PC-3 (cell line): Measurements from ENCODE around the gene SLC22A2. TPM values are rescaled to one million over a fixed set of nuclear protein-coding genes. Genes with fewer than 3 reads are reported as not detected.

Source experiments
- ATAC-seq: fragments of 200-7000 bp; cut with Tn5 transposase; 2 replicates; pipeline ENCODE4 v1.9.1; 2020; ENCODE audit warnings: mild to moderate bottlenecking, moderate library complexity
- BruUV-seq: library from RNA; stranded (reverse); fragments of 400-500 nt; replicated peaks from 2 replicates; lab custom pipeline; 2021; lab: Mats Ljungman, UMichigan
- CTCF ChIA-PET: fragments of 300-600 bp; sonication (Branson Sonifier 250); formaldehyde crosslinking; loops from one replicate; lab custom pipeline; 2022; ENCODE audit warnings: antibody characterized with exemption; lab: Charles Lee
- POLR2A ChIA-PET: fragments of 300-600 bp; sonication (Branson Sonifier 250); formaldehyde crosslinking; loops from one replicate; lab custom pipeline; 2022; ENCODE audit warnings: antibody characterized with exemption; ENCODE audit not compliant: unreplicated experiment; lab: Charles Lee
- DNase-seq: peaks from one replicate; pipeline ENCODE4 v3.0.0-alpha.2; 2015
- H2AFZ ChIP-seq: fragments of 300-600 bp; sonication (generic); 2 replicates; pipeline ENCODE4 v1.6.0; 2016; ENCODE audit warnings: antibody characterized with exemption, low read length
- H3F3A ChIP-seq: fragments of 300-600 bp; sonication (generic); one replicate; pipeline ENCODE4 v1.6.0; 2017; ENCODE audit warnings: antibody characterized with exemption, low read length, control low read depth, mild to moderate bottlenecking; ENCODE audit not compliant: unreplicated experiment
- H3K27ac ChIP-seq: fragments of 300-600 bp; sonication (generic); 2 replicates; pipeline ENCODE4 v1.5.1; 2016; ENCODE audit warnings: mild to moderate bottlenecking, low read length
- H3K27me3 ChIP-seq: fragments of 300-600 bp; sonication (generic); 2 replicates; pipeline ENCODE4 v1.6.1; 2016; ENCODE audit warnings: low read length, mixed read lengths
- H3K36me3 ChIP-seq: fragments of 300-600 bp; sonication (generic); 2 replicates; pipeline ENCODE4 v1.6.1; 2016; ENCODE audit warnings: low read depth, mixed run types, low read length, mixed read lengths
- H3K4me1 ChIP-seq: fragments of 300-600 bp; sonication (generic); 2 replicates; pipeline ENCODE4 v1.5.1; 2016; ENCODE audit warnings: low read length; ENCODE audit not compliant: insufficient read depth
- H3K4me2 ChIP-seq: fragments of 300-600 bp; sonication (generic); 2 replicates; pipeline ENCODE4 v1.6.0; 2016; ENCODE audit warnings: low read length
- H3K4me3 ChIP-seq: fragments of 300-600 bp; sonication (generic); 2 replicates; pipeline ENCODE4 v1.5.1; 2016; ENCODE audit warnings: mild to moderate bottlenecking, low read length, mixed read lengths
- H3K79me2 ChIP-seq: fragments of 300-600 bp; sonication (generic); 2 replicates; pipeline ENCODE4 v1.6.1; 2017; ENCODE audit warnings: low read length, mixed read lengths
- H3K9ac ChIP-seq: fragments of 300-600 bp; sonication (generic); 2 replicates; pipeline ENCODE4 v1.6.0; 2016; ENCODE audit warnings: mild to moderate bottlenecking, low read length
- H3K9me2 ChIP-seq: fragments of 300-600 bp; sonication (generic); replicated peaks from 2 replicates; pipeline ENCODE4 v1.6.1; 2016; ENCODE audit warnings: mixed run types, low read length, mixed read lengths
- H3K9me3 ChIP-seq: fragments of 300-600 bp; sonication (generic); 2 replicates; pipeline ENCODE4 v1.6.1; 2016; ENCODE audit warnings: low read length, mixed read lengths
- H4K20me1 ChIP-seq: fragments of 300-600 bp; sonication (generic); 2 replicates; pipeline ENCODE4 v1.6.1; 2016; ENCODE audit warnings: low read length, mixed read lengths
- EZH2 ChIP-seq: fragments of 300-600 bp; sonication (generic); IDR thresholded peaks from one replicate; pipeline ENCODE4 v1.6.1; 2017; ENCODE audit warnings: antibody characterized with exemption, mild to moderate bottlenecking, low read length; ENCODE audit not compliant: unreplicated experiment
- EZH2phosphoT487 ChIP-seq: fragments of 300-600 bp; sonication (generic); IDR thresholded peaks from 2 replicates; pipeline ENCODE4 v1.6.1; 2018; ENCODE audit warnings: mild to moderate bottlenecking, antibody characterized with exemption, low read length, borderline replicate concordance
- intact Hi-C: fragments of 100-400 bp; cut with micrococcal nuclease; formaldehyde crosslinking; loops from 2 replicates; pipeline ENCODE4 v1.9.0; 2023
- total RNA-seq: library from RNA; depleted of rRNA; stranded (reverse); fragments of >200 nt; gene quantifications from 2 replicates; pipeline ENCODE4 v1.2.3, GENCODE V29; 2014
- TF ChIP-seq, protein P1 (sequence below): fragments of 300-600 bp; sonication (generic); conservative IDR thresholded peaks from 2 replicates; pipeline ENCODE4 v1.5.1; 2017; ENCODE audit warnings: antibody characterized with exemption, low read depth, mild to moderate bottlenecking, low read length

SLC22A2 gene
- total RNA-seq, 1 experiment from 2014 or later: not detected

DNA sequence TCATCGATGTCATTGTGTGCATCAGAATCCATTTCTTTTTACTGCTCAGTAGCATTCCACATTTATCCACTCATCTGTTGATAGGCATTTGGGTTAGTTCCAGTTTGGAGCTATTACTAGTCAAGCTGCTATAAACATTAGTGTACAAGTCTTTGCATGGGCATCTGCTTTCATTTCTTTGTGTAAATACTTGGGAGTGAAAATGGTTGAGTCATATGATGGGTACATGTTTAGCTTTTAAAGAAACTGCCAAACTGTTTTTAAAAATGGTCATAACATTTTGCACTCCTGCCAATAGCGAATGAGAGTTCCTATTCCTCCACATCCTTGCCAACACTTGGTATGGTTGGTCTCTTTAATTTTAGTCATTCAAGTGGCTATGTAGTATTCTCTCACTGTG lies 21.2 kb upstream of the SLC22A2 start:
- Histone ChIP-seq H3K9me3 (no peaks in the 10 kb centered on the region; the same call in 1 of the 2 replicates), H2AFZ (no peak overlapping the region), H3K4me3 (no peak overlapping the region), H3K79me2 (no peaks in the 10 kb centered on the region), H3K27me3 (no peaks in the 10 kb centered on the region), H3K9ac (peak overlapping the region; percentile 2; the same call in 1 of the 2 replicates), H3K4me1 (peaks cover 13% of the 10 kb centered on the region), H3K4me2 (peak overlapping the region; percentile 28), H3K9me2 (no peaks in the 10 kb centered on the region), H3K36me3 (no peaks in the 10 kb centered on the region), H3F3A (no peaks in the 10 kb centered on the region), H3K27ac (peak overlapping the region; percentile 76), H4K20me1 (no peaks in the 10 kb centered on the region)
- DNase-seq (peak; percentile 87), ATAC-seq (peak; percentile 94)
- TF ChIP-seq EZH2phosphoT487: no peak
- TF ChIP-seq EZH2: no peak
- TF ChIP-seq, protein P1, sequence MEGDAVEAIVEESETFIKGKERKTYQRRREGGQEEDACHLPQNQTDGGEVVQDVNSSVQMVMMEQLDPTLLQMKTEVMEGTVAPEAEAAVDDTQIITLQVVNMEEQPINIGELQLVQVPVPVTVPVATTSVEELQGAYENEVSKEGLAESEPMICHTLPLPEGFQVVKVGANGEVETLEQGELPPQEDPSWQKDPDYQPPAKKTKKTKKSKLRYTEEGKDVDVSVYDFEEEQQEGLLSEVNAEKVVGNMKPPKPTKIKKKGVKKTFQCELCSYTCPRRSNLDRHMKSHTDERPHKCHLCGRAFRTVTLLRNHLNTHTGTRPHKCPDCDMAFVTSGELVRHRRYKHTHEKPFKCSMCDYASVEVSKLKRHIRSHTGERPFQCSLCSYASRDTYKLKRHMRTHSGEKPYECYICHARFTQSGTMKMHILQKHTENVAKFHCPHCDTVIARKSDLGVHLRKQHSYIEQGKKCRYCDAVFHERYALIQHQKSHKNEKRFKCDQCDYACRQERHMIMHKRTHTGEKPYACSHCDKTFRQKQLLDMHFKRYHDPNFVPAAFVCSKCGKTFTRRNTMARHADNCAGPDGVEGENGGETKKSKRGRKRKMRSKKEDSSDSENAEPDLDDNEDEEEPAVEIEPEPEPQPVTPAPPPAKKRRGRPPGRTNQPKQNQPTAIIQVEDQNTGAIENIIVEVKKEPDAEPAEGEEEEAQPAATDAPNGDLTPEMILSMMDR: no peak
- POLR2A ChIA-PET: no interaction called here
- intact Hi-C loops: no loop called here
- CTCF ChIA-PET: no interaction called here
- no TSS peak for BruUV-seq

- Histone ChIP-seq H3K4me3 (no peak overlapping the region), H3K27me3 (no peaks in the 10 kb centered on the region), H3K9ac (peak overlapping the region; percentile 2; the same call in 1 of the 2 replicates), H2AFZ (no peak overlapping the region), H3F3A (no peaks in the 10 kb centered on the region), H3K4me2 (peak overlapping the region; percentile 28; the same call in 1 of the 2 replicates), H3K9me2 (no peaks in the 10 kb centered on the region), H3K27ac (peak overlapping the region; percentile 76), H4K20me1 (no peaks in the 10 kb centered on the region), H3K79me2 (no peaks in the 10 kb centered on the region), H3K9me3 (no peaks in the 10 kb centered on the region; the same call in 1 of the 2 replicates), H3K4me1 (peaks cover 16% of the 10 kb centered on the region), H3K36me3 (no peaks in the 10 kb centered on the region)
- ATAC-seq (no peak), DNase-seq (no peak)
- BruUV-seq: no TSS peak
- TF ChIP-seq, protein P1: no peak
- TF ChIP-seq EZH2 (no peak), EZH2phosphoT487 (no peak)
- ChIA-PET POLR2A (no interaction called here), CTCF (no interaction called here)
- intact Hi-C loops: no loop called here
Measured at GRCh38 chr6:160278786-160279310, 20.2 kb upstream of the SLC22A2 start.

DNA sequence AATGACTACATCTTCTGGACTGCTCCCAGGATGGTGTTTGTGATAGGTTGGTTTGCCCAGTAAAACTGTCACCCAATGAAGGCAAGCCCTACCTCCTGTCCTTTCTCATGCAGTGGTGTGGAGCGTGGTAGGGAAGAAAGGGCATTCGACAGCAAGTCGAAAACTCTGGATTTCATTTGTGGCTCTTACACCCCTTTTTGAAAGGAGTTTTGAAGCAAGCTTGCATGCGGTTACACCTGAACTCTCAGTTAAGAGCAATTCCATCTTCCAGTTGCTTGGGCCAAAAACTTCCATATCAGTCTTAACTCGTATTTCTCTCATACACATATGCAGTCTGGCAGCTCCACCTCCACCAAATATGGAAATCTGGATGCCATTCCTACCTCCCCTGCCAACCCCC lies 19.7 kb upstream of the SLC22A2 start:
- H2AFZ ChIP-seq: no peak overlapping the region

More for the DNA sequence above, 19.7 kb upstream of the SLC22A2 start:
- POLR2A ChIA-PET: no interaction called here
- H3K4me3 ChIP-seq: no peak overlapping the region
- no peak overlapping the region for H3K4me2 ChIP-seq
- no peak overlapping the region for H3K9ac ChIP-seq
- H3K9me2 ChIP-seq: no peaks in the 10 kb centered on the region
- BruUV-seq: no TSS peak
- no peak for TF ChIP-seq EZH2phosphoT487
- no peak for TF ChIP-seq EZH2
- TF ChIP-seq, protein P1: no peak
- H3K79me2 ChIP-seq: no peaks in the 10 kb centered on the region
- H3K27ac ChIP-seq: peak overlapping the region; percentile 9; the same call in 1 of the 2 replicates
- no peaks in the 10 kb centered on the region; the same call in 1 of the 2 replicates for H3K9me3 ChIP-seq
- ATAC-seq (no peak), DNase-seq (no peak)
- H3K4me1 ChIP-seq: peaks cover 19% of the 10 kb centered on the region
- CTCF ChIA-PET: no interaction called here
- no peaks in the 10 kb centered on the region for H3K36me3 ChIP-seq
- no peaks in the 10 kb centered on the region for H3K27me3 ChIP-seq
- H4K20me1 ChIP-seq: no peaks in the 10 kb centered on the region
- intact Hi-C loops: no loop called here
- H3F3A ChIP-seq: no peaks in the 10 kb centered on the region
